Loucy (cell line): ENCODE data around the gene MYH9.

ENCODE experiments used
- H2AFZ ChIP-seq: fragments of 200-600 bp; sonication (generic); 2 replicates; pipeline ENCODE4 v1.6.0; 2016; ENCODE audit warnings: antibody characterized with exemption, mild to moderate bottlenecking, low read length, moderate library complexity
- H3F3A ChIP-seq: fragments of 200-600 bp; 2 replicates; pipeline ENCODE4 v1.6.0; 2016; ENCODE audit warnings: antibody characterized with exemption, low read depth, mild to moderate bottlenecking
- H3K27me3 ChIP-seq: fragments of 200-600 bp; sonication (generic); 2 replicates; pipeline ENCODE4 v1.6.1; 2014; ENCODE audit warnings: low read length, mild to moderate bottlenecking; ENCODE audit not compliant: insufficient read depth, poor library complexity, severe bottlenecking
- H3K36me3 ChIP-seq: fragments of 200-600 bp; sonication (generic); 2 replicates; pipeline ENCODE4 v1.6.1; 2016; ENCODE audit warnings: low read length; ENCODE audit not compliant: insufficient read depth
- H3K4me1 ChIP-seq: fragments of 200-600 bp; sonication (generic); 2 replicates; pipeline ENCODE4 v1.5.1; 2014; ENCODE audit warnings: low read length, mild to moderate bottlenecking; ENCODE audit not compliant: insufficient read depth, poor library complexity, severe bottlenecking
- H3K4me2 ChIP-seq: fragments of 200-600 bp; sonication (generic); 2 replicates; pipeline ENCODE4 v1.6.0; 2014; ENCODE audit warnings: antibody characterized with exemption, low read length, low read depth, mild to moderate bottlenecking; ENCODE audit not compliant: poor library complexity, severe bottlenecking
- H3K4me3 ChIP-seq: fragments of 200-600 bp; sonication (generic); 2 replicates; pipeline ENCODE4 v1.5.1; 2014; ENCODE audit warnings: low read length, mild to moderate bottlenecking, mixed read lengths; ENCODE audit not compliant: poor library complexity, severe bottlenecking
- H3K79me2 ChIP-seq: fragments of 200-600 bp; sonication (generic); 2 replicates; pipeline ENCODE4 v1.6.1; 2014; ENCODE audit warnings: low read length; ENCODE audit not compliant: insufficient read depth
- H3K9ac ChIP-seq: fragments of 200-600 bp; sonication (generic); 2 replicates; pipeline ENCODE4 v1.6.0; 2014; ENCODE audit warnings: mild to moderate bottlenecking, low read depth, low read length, moderate library complexity; ENCODE audit not compliant: poor library complexity, severe bottlenecking
- H3K9me2 ChIP-seq: fragments of 200-600 bp; sonication (generic); replicated peaks from 2 replicates; pipeline ENCODE4 v1.6.1; 2016; ENCODE audit warnings: low read depth, low read length, mixed read lengths
- H3K9me3 ChIP-seq: fragments of 200-600 bp; sonication (generic); 2 replicates; pipeline ENCODE4 v1.6.1; 2014; ENCODE audit warnings: mild to moderate bottlenecking, antibody characterized with exemption, low read length, low read depth; ENCODE audit not compliant: insufficient read depth
- H4K20me1 ChIP-seq: fragments of 200-600 bp; sonication (generic); 2 replicates; pipeline ENCODE4 v1.6.0; 2014; ENCODE audit warnings: antibody characterized with exemption, low read length, mild to moderate bottlenecking; ENCODE audit not compliant: insufficient read depth, poor library complexity, severe bottlenecking
- CTCF ChIP-seq: fragments of 200-600 bp; sonication (generic); conservative IDR thresholded peaks from 2 replicates; pipeline ENCODE4 v1.5.1; 2014; ENCODE audit warnings: mild to moderate bottlenecking, antibody characterized with exemption, low read length
- EZH2phosphoT487 ChIP-seq: fragments of 200-600 bp; IDR thresholded peaks from 2 replicates; pipeline ENCODE4 v1.6.1; 2018; ENCODE audit warnings: antibody characterized with exemption, mild to moderate bottlenecking, moderate library complexity, borderline replicate concordance

Gene MYH9

GRCh38 chr22:36423461-36424404 is 36.0 kb upstream of the MYH9 start:
- TF ChIP-seq CTCF, result peak; percentile 44
- no peak for TF ChIP-seq EZH2phosphoT487
- no peaks in the 10 kb centered on the region for H3K36me3 ChIP-seq
- no peak overlapping the region for H2AFZ ChIP-seq
- H4K20me1 ChIP-seq, result no peaks in the 10 kb centered on the region
- H3K9ac ChIP-seq, result no peak overlapping the region
- H3K4me1 ChIP-seq, result peaks cover 32% of the 10 kb centered on the region
- no peaks in the 10 kb centered on the region for H3K79me2 ChIP-seq
- no peaks in the 10 kb centered on the region for H3K9me3 ChIP-seq
- no peaks in the 10 kb centered on the region for H3F3A ChIP-seq
- no peaks in the 10 kb centered on the region for H3K27me3 ChIP-seq
- no peak overlapping the region for H3K4me3 ChIP-seq
- H3K9me2 ChIP-seq, result no peaks in the 10 kb centered on the region
- no peak overlapping the region for H3K4me2 ChIP-seq

GRCh38 chr22:36422287-36423014 is 34.7 kb upstream of the MYH9 start:
- Histone ChIP-seq H3K4me2 (no peak overlapping the region), H3K4me1 (peaks cover 33% of the 10 kb centered on the region), H3K9ac (no peak overlapping the region)

More at GRCh38 chr22:36422287-36423014, 34.7 kb upstream of the MYH9 start:
- Histone ChIP-seq H3F3A (no peaks in the 10 kb centered on the region), H3K9me2 (no peaks in the 10 kb centered on the region), H4K20me1 (no peaks in the 10 kb centered on the region), H2AFZ (no peak overlapping the region), H3K4me3 (no peak overlapping the region), H3K27me3 (no peaks in the 10 kb centered on the region), H3K79me2 (no peaks in the 10 kb centered on the region), H3K36me3 (no peaks in the 10 kb centered on the region), H3K9me3 (no peaks in the 10 kb centered on the region)
- TF ChIP-seq CTCF (no peak), EZH2phosphoT487 (no peak)
